Measurements from ENCODE around the gene CST11.

Gene CST11

GRCh38 chr20:23440004-23440403 lies 12.7 kb downstream of the CST11 start:
- Histone ChIP-seq H3K9me3 (ENCODE audit: control insufficient read depth, insufficient read depth, low read depth, low read length) (no peaks in the 10 kb centered on the region), H3K27ac (ENCODE audit: low read depth, low read length) (no peak overlapping the region), H3K27me3 (ENCODE audit: control insufficient read depth, insufficient read depth, low read length) (no peaks in the 10 kb centered on the region), H3K36me3 (ENCODE audit: control insufficient read depth, insufficient read depth, low read length) (no peaks in the 10 kb centered on the region), H3K4me1 (ENCODE audit: control insufficient read depth, insufficient read depth, low read length) (no peaks in the 10 kb centered on the region), H3K4me3 (ENCODE audit: low read depth, low read length) (no peak overlapping the region), H3K9ac (ENCODE audit: low read length) (no peak overlapping the region)

GRCh38 chr20:23438661-23439060 lies 14.0 kb downstream of the CST11 start:
- no peaks in the 10 kb centered on the region for H3K4me1 ChIP-seq (ENCODE audit: control insufficient read depth, insufficient read depth, low read length)
- no peaks in the 10 kb centered on the region for H3K36me3 ChIP-seq (ENCODE audit: control insufficient read depth, insufficient read depth, low read length)
- H3K9ac ChIP-seq (ENCODE audit: low read length) = no peak overlapping the region
- H3K4me3 ChIP-seq (ENCODE audit: low read depth, low read length) = no peak overlapping the region
- no peak overlapping the region for H3K27ac ChIP-seq (ENCODE audit: low read depth, low read length)
- no peaks in the 10 kb centered on the region for H3K9me3 ChIP-seq (ENCODE audit: control insufficient read depth, insufficient read depth, low read depth, low read length)
- no peaks in the 10 kb centered on the region for H3K27me3 ChIP-seq (ENCODE audit: control insufficient read depth, insufficient read depth, low read length)

GRCh38 chr20:23437126-23437899 lies 15.4 kb downstream of the CST11 start:
- Histone ChIP-seq H3K4me1 (ENCODE audit: control insufficient read depth, insufficient read depth, low read length) (no peaks in the 10 kb centered on the region), H3K27ac (ENCODE audit: low read depth, low read length) (no peak overlapping the region), H3K4me3 (ENCODE audit: low read depth, low read length) (no peak overlapping the region)

GRCh38 chr20:23436681-23437080 lies 16.0 kb downstream of the CST11 start:
- Histone ChIP-seq H3K4me3 (ENCODE audit: low read depth, low read length) (no peak overlapping the region), H3K4me1 (ENCODE audit: control insufficient read depth, insufficient read depth, low read length) (no peaks in the 10 kb centered on the region), H3K27me3 (ENCODE audit: control insufficient read depth, insufficient read depth, low read length) (no peaks in the 10 kb centered on the region), H3K36me3 (ENCODE audit: control insufficient read depth, insufficient read depth, low read length) (no peaks in the 10 kb centered on the region), H3K9me3 (ENCODE audit: control insufficient read depth, insufficient read depth, low read depth, low read length) (no peaks in the 10 kb centered on the region), H3K27ac (ENCODE audit: low read depth, low read length) (no peak overlapping the region), H3K9ac (ENCODE audit: low read length) (no peak overlapping the region)

More at GRCh38 chr20:23437126-23437899, 15.4 kb downstream of the CST11 start:
- Histone ChIP-seq H3K9ac (ENCODE audit: low read length) (no peak overlapping the region), H3K27me3 (ENCODE audit: control insufficient read depth, insufficient read depth, low read length) (no peaks in the 10 kb centered on the region), H3K9me3 (ENCODE audit: control insufficient read depth, insufficient read depth, low read depth, low read length) (no peaks in the 10 kb centered on the region), H3K36me3 (ENCODE audit: control insufficient read depth, insufficient read depth, low read length) (no peaks in the 10 kb centered on the region)

GRCh38 chr20:23435626-23436539 lies 16.8 kb downstream of the CST11 start:
- H3K27me3 ChIP-seq (ENCODE audit: control insufficient read depth, insufficient read depth, low read length) = no peaks in the 10 kb centered on the region
- H3K36me3 ChIP-seq (ENCODE audit: control insufficient read depth, insufficient read depth, low read length) = no peaks in the 10 kb centered on the region
- no peak overlapping the region for H3K9ac ChIP-seq (ENCODE audit: low read length)
- H3K4me3 ChIP-seq (ENCODE audit: low read depth, low read length) = no peak overlapping the region
- H3K9me3 ChIP-seq (ENCODE audit: control insufficient read depth, insufficient read depth, low read depth, low read length) = no peaks in the 10 kb centered on the region
- H3K4me1 ChIP-seq (ENCODE audit: control insufficient read depth, insufficient read depth, low read length) = no peaks in the 10 kb centered on the region
- H3K27ac ChIP-seq (ENCODE audit: low read depth, low read length) = no peak overlapping the region

GRCh38 chr20:23434521-23435313 lies 18.0 kb downstream of the CST11 start:
- Histone ChIP-seq H3K4me1 (ENCODE audit: control insufficient read depth, insufficient read depth, low read length) (no peaks in the 10 kb centered on the region), H3K9me3 (ENCODE audit: control insufficient read depth, insufficient read depth, low read depth, low read length) (no peaks in the 10 kb centered on the region), H3K27me3 (ENCODE audit: control insufficient read depth, insufficient read depth, low read length) (no peaks in the 10 kb centered on the region), H3K4me3 (ENCODE audit: low read depth, low read length) (no peak overlapping the region), H3K36me3 (ENCODE audit: control insufficient read depth, insufficient read depth, low read length) (no peaks in the 10 kb centered on the region), H3K9ac (ENCODE audit: low read length) (no peak overlapping the region), H3K27ac (ENCODE audit: low read depth, low read length) (no peak overlapping the region)

GRCh38 chr20:23433628-23434027 lies 19.0 kb downstream of the CST11 start:
- H3K4me3 ChIP-seq (ENCODE audit: low read depth, low read length) = no peak overlapping the region
- no peak overlapping the region for H3K9ac ChIP-seq (ENCODE audit: low read length)
- no peaks in the 10 kb centered on the region for H3K9me3 ChIP-seq (ENCODE audit: control insufficient read depth, insufficient read depth, low read depth, low read length)
- no peak overlapping the region for H3K27ac ChIP-seq (ENCODE audit: low read depth, low read length)
- no peaks in the 10 kb centered on the region for H3K27me3 ChIP-seq (ENCODE audit: control insufficient read depth, insufficient read depth, low read length)
- H3K36me3 ChIP-seq (ENCODE audit: control insufficient read depth, insufficient read depth, low read length) = no peaks in the 10 kb centered on the region
- H3K4me1 ChIP-seq (ENCODE audit: control insufficient read depth, insufficient read depth, low read length) = no peaks in the 10 kb centered on the region

GRCh38 chr20:23425129-23425528 lies 27.5 kb downstream of the CST11 start:
- H3K36me3 ChIP-seq (ENCODE audit: control insufficient read depth, insufficient read depth, low read length) = no peaks in the 10 kb centered on the region

GRCh38 chr20:23420943-23421931 lies 31.4 kb downstream of the CST11 start, which contains the start of gene NAPB:
Gene NAPB, minus strand, starts transcription at chr20:23421488. Its CDS starts 86 bp downstream, at chr20:23421402.
- Histone ChIP-seq H3K9ac (ENCODE audit: low read length) (peak within 1 kb of the TSS; percentile 86), H3K27ac (ENCODE audit: low read depth, low read length) (peak within 1 kb of the TSS; percentile 81; the same call in 1 of the 2 replicates)

More at GRCh38 chr20:23425129-23425528, 27.5 kb downstream of the CST11 start:
- H3K9ac ChIP-seq (ENCODE audit: low read length) = no peak overlapping the region
- H3K4me3 ChIP-seq (ENCODE audit: low read depth, low read length) = no peak overlapping the region
- H3K27ac ChIP-seq (ENCODE audit: low read depth, low read length) = no peak overlapping the region
- peaks cover 5% of the 10 kb centered on the region; the same call in 1 of the 2 replicates for H3K4me1 ChIP-seq (ENCODE audit: control insufficient read depth, insufficient read depth, low read length)
- H3K9me3 ChIP-seq (ENCODE audit: control insufficient read depth, insufficient read depth, low read depth, low read length) = peaks cover 10% of the 10 kb centered on the region; the same call in 1 of the 2 replicates
- H3K27me3 ChIP-seq (ENCODE audit: control insufficient read depth, insufficient read depth, low read length) = no peaks in the 10 kb centered on the region

More at GRCh38 chr20:23420943-23421931, 31.4 kb downstream of the CST11 start, which contains the start of gene NAPB:
- no peaks in the 10 kb centered on the region for H3K36me3 ChIP-seq (ENCODE audit: control insufficient read depth, insufficient read depth, low read length)
- peaks cover 10% of the 10 kb centered on the region; the same call in 1 of the 2 replicates for H3K9me3 ChIP-seq (ENCODE audit: control insufficient read depth, insufficient read depth, low read depth, low read length)
- H3K4me1 ChIP-seq (ENCODE audit: control insufficient read depth, insufficient read depth, low read length) = peaks cover 15% of the 10 kb centered on the region
- peak within 1 kb of the TSS; percentile 97 for H3K4me3 ChIP-seq (ENCODE audit: low read depth, low read length)
- no peaks in the 10 kb centered on the region for H3K27me3 ChIP-seq (ENCODE audit: control insufficient read depth, insufficient read depth, low read length)

Measured in HUES6 (cell line).